CD14-positive monocyte (primary cell): ENCODE results near the gene DAB2IP. TPM values are rescaled to one million over a fixed set of nuclear protein-coding genes. Genes with fewer than 3 reads are reported as not detected.

Source experiments
- DNase-seq, 3 donors: peaks; one replicate each; pipeline ENCODE4 v3.0.0-alpha.2; 2011 to 2022
- H2AFZ ChIP-seq: 2 replicates; pipeline ENCODE4 v1.6.0; 2012; ENCODE audit warnings: mild to moderate bottlenecking, low read depth, low read length, inconsistent platforms; ENCODE audit not compliant: insufficient read depth, poor library complexity, severe bottlenecking
- H3K27ac ChIP-seq, 2 donors: 1 replicate in 1 of 2; 2 replicates in 1 of 2; pipeline ENCODE4 v1.5.1; 2012 to 2013; ENCODE audit warnings: low read length in 2 of 2, control low read depth in 1 of 2, inconsistent platforms in 1 of 2, low read depth in 1 of 2, mild to moderate bottlenecking in 1 of 2
- H3K27me3 ChIP-seq, 2 donors: one replicate each; pipeline versions ENCODE4 v1.6.0 to v1.6.1; 2011 to 2013; ENCODE audit warnings: low read length in 2 of 2; ENCODE audit not compliant: control insufficient read depth in 2 of 2, insufficient read depth in 2 of 2
- H3K36me3 ChIP-seq, 2 donors: replicated peaks in 1 of 2; 1 replicate in 1 of 2; 2 replicates in 1 of 2; pipeline versions ENCODE4 v1.5.1 to v1.6.1; 2012 to 2013; ENCODE audit warnings: low read length in 2 of 2, control low read depth in 1 of 2, inconsistent platforms in 1 of 2, mild to moderate bottlenecking in 1 of 2; ENCODE audit not compliant: insufficient read depth in 2 of 2, control insufficient read depth in 1 of 2
- H3K4me1 ChIP-seq, 2 donors: 1 replicate in 1 of 2; 2 replicates in 1 of 2; pipeline versions ENCODE4 v1.5.1 to v1.6.1; 2012 to 2013; ENCODE audit warnings: low read length in 2 of 2, control low read depth in 1 of 2, inconsistent platforms in 1 of 2, mild to moderate bottlenecking in 1 of 2, moderate library complexity in 1 of 2; ENCODE audit not compliant: insufficient read depth in 2 of 2, control insufficient read depth in 1 of 2
- H3K4me2 ChIP-seq: replicated peaks from 2 replicates; pipeline ENCODE3; 2012; ENCODE audit warnings: low read length, moderate library complexity, mild to moderate bottlenecking; ENCODE audit not compliant: poor library complexity, severe bottlenecking; ENCODE audit errors: extremely low read depth
- H3K4me3 ChIP-seq, 3 experiments: fragments of 200-600 bp in 1 of 3; sonication (generic) in 1 of 3; replicated peaks in 1 of 3; 1 replicate in 2 of 3; 2 replicates in 1 of 3; pipeline ENCODE4 v1.5.1; 2011 to 2013; ENCODE audit warnings: low read length in 3 of 3, mild to moderate bottlenecking in 3 of 3, control low read depth in 2 of 3, low read depth in 2 of 3, inconsistent platforms in 1 of 3, moderate library complexity in 1 of 3
- H3K79me2 ChIP-seq: 2 replicates; pipeline ENCODE4 v1.6.0; 2012; ENCODE audit warnings: mild to moderate bottlenecking, control low read depth, inconsistent platforms, low read length, moderate library complexity; ENCODE audit not compliant: insufficient read depth
- H3K9ac ChIP-seq: 2 replicates; pipeline ENCODE4 v1.6.0; 2017; ENCODE audit warnings: low read length, mild to moderate bottlenecking; ENCODE audit not compliant: insufficient read depth, poor library complexity, severe bottlenecking
- H3K9me3 ChIP-seq, 2 donors: replicated peaks in 1 of 2; 1 replicate in 1 of 2; 2 replicates in 1 of 2; pipeline versions ENCODE4 v1.5.1 to v1.6.1; 2012 to 2013; ENCODE audit warnings: low read length in 2 of 2, control low read depth in 1 of 2; ENCODE audit not compliant: control insufficient read depth in 1 of 2, insufficient read depth in 1 of 2
- H4K20me1 ChIP-seq: 2 replicates; pipeline ENCODE4 v1.6.0; 2012; ENCODE audit warnings: mild to moderate bottlenecking, low read length, control low read depth, moderate library complexity; ENCODE audit not compliant: insufficient read depth
- H3K27ac Mint-ChIP-seq, 7 donors: one replicate each; pipeline ENCODE4 v1.8.0; 2020; ENCODE audit warnings: mild to moderate bottlenecking in 7 of 7, mixed read lengths in 7 of 7, moderate library complexity in 6 of 7, inconsistent platforms in 2 of 7
- H3K27me3 Mint-ChIP-seq, 3 donors: one replicate each; pipeline ENCODE4 v1.8.0; 2021 to 2022; ENCODE audit warnings: low read depth in 3 of 3, mild to moderate bottlenecking in 3 of 3, mixed read lengths in 3 of 3, moderate library complexity in 3 of 3, inconsistent platforms in 1 of 3
- H3K36me3 Mint-ChIP-seq, 2 donors: one replicate each; pipeline ENCODE4 v1.8.0; 2020; ENCODE audit warnings: mixed read lengths in 2 of 2, inconsistent platforms in 1 of 2, mild to moderate bottlenecking in 1 of 2
- H3K4me1 Mint-ChIP-seq: one replicate; pipeline ENCODE4 v1.8.0; 2020; ENCODE audit warnings: mild to moderate bottlenecking, mixed read lengths
- H3K4me3 Mint-ChIP-seq, 2 donors: one replicate each; pipeline ENCODE4 v1.8.0; 2020; ENCODE audit warnings: mild to moderate bottlenecking in 2 of 2, mixed read lengths in 2 of 2, moderate library complexity in 1 of 2
- H3K9me3 Mint-ChIP-seq, 7 donors: one replicate each; pipeline ENCODE4 v1.8.0; 2020 to 2022; ENCODE audit warnings: mixed read lengths in 7 of 7, mild to moderate bottlenecking in 6 of 7, moderate library complexity in 6 of 7, inconsistent platforms in 2 of 7
- CTCF ChIP-seq: fragments of 200-600 bp; IDR thresholded peaks from one replicate; pipeline ENCODE4 v1.8.0; 2022; ENCODE audit warnings: antibody characterized with exemption, mild to moderate bottlenecking
- WGBS: methylation state at CpG from one replicate; pipeline ENCODE4 v1.1.5; 2013; ENCODE audit warnings: missing lambda C conversion rate; ENCODE audit not compliant: insufficient coverage; 5-methylcytosine and 5-hydroxymethylcytosine counted together
- intact Hi-C, 2 donors: fragments of 100-400 bp; cut with micrococcal nuclease; formaldehyde crosslinking; loops; one replicate each; pipeline versions ENCODE4 v1.15.0 to v1.15.1; 2023
- polyA plus RNA-seq, 3 donors: library from polyadenylated mRNA; depleted of rRNA in 1 of 3; unstranded in 2 of 3; stranded (reverse) in 1 of 3; fragments of 300-500 nt in 2 of 3; fragments of >200 nt in 1 of 3; fragmentation: Illumina TruSeq in 2 of 3; gene quantifications; 1 replicate in 2 of 3; 2 replicates in 1 of 3; pipeline ENCODE4 v1.2.3, GENCODE V29; 2012 to 2021

The DAB2IP gene
- polyA plus RNA-seq, 3 donors, result 0.13 TPM; not detected in 2

- peaks cover 2 to 7% (median 6%) of the 10 kb centered on the region in 3 donors for H3K27me3 Mint-ChIP-seq
- WGBS, result 94% methylated on average over 17 of the region's 19 CpGs
- no peaks in the 10 kb centered on the region for H3K9me3 Mint-ChIP-seq
- H3K4me1 Mint-ChIP-seq, result no peaks in the 10 kb centered on the region
- no peak overlapping the region for H3K9ac ChIP-seq
- H3K27ac ChIP-seq, result no peak overlapping the region
- H3K9me3 ChIP-seq, result no peaks in the 10 kb centered on the region
- no peak overlapping the region for H2AFZ ChIP-seq
- H3K36me3 Mint-ChIP-seq, result no peaks in the 10 kb centered on the region
- H3K36me3 ChIP-seq, result no peaks in the 10 kb centered on the region
- DNase-seq, result no peak
- no peak for TF ChIP-seq CTCF
- H4K20me1 ChIP-seq, result no peaks in the 10 kb centered on the region
- intact Hi-C loops, result no loop called here
- H3K4me2 ChIP-seq, result no peak overlapping the region
- H3K4me3 Mint-ChIP-seq, result no peak overlapping the region
- H3K79me2 ChIP-seq, result no peaks in the 10 kb centered on the region
- no peak overlapping the region for H3K27ac Mint-ChIP-seq
- no peaks in the 10 kb centered on the region for H3K4me1 ChIP-seq
- H3K4me3 ChIP-seq, result no peak overlapping the region
- no peaks in the 10 kb centered on the region for H3K27me3 ChIP-seq
Measured at GRCh38 chr9:121766081-121766683, 114.7 kb downstream of the DAB2IP start.

GRCh38 chr9:121767171-121767769 lies 115.8 kb downstream of the DAB2IP start:
- intact Hi-C loops, result no loop called here
- WGBS, result 98% methylated on average over 9 of the region's 9 CpGs
- Mint-ChIP-seq H3K27ac (peak overlapping the region in 1 of 7 donors; percentile 41), H3K4me1 (no peaks in the 10 kb centered on the region), H3K9me3 (no peaks in the 10 kb centered on the region), H3K4me3 (peak overlapping the region in 1 of 2 donors; percentile 16), H3K36me3 (no peaks in the 10 kb centered on the region), H3K27me3 (peaks cover 2 to 6% (median 5%) of the 10 kb centered on the region in 3 donors)
- H3K4me2 ChIP-seq, result no peak overlapping the region
- H3K79me2 ChIP-seq, result no peaks in the 10 kb centered on the region
- no peak overlapping the region for H3K9ac ChIP-seq
- no peaks in the 10 kb centered on the region for H3K27me3 ChIP-seq
- no peaks in the 10 kb centered on the region for H3K4me1 ChIP-seq
- no peak overlapping the region for H2AFZ ChIP-seq
- no peak for TF ChIP-seq CTCF
- no peaks in the 10 kb centered on the region for H3K36me3 ChIP-seq
- H3K27ac ChIP-seq, result no peak overlapping the region
- no peak overlapping the region for H3K4me3 ChIP-seq
- H4K20me1 ChIP-seq, result no peaks in the 10 kb centered on the region
- H3K9me3 ChIP-seq, result no peaks in the 10 kb centered on the region
- no peak for DNase-seq
